Ovary (tissue), 9 donors: ENCODE results near the gene LHX4. TPM values are rescaled to one million over a fixed set of nuclear protein-coding genes. Genes with fewer than 3 reads are reported as not detected.

Source experiments
- DNase-seq, 5 donors: peaks; one replicate each; pipeline ENCODE4 v3.0.0-alpha.2; 2019 to 2020
- H3K27ac ChIP-seq, 2 donors: fragments of 200-600 bp; one replicate each; pipeline versions ENCODE4 v1.5.1 to v1.8.0; 2019 to 2022
- H3K27me3 ChIP-seq: fragments of 200-600 bp; one replicate; pipeline ENCODE4 v1.8.0; 2022
- H3K36me3 ChIP-seq: fragments of 200-600 bp; sonication (generic); one replicate; pipeline ENCODE4 v1.5.1; 2019
- H3K4me1 ChIP-seq: one replicate; pipeline ENCODE4 v1.8.1; 2013; ENCODE audit warnings: mild to moderate bottlenecking, moderate library complexity; ENCODE audit not compliant: insufficient read depth
- H3K4me3 ChIP-seq: fragments of 200-600 bp; sonication (generic); one replicate; pipeline ENCODE4 v1.5.1; 2017
- H3K9me3 ChIP-seq, 2 donors: fragments of 200-600 bp in 1 of 2; sonication (generic) in 1 of 2; one replicate each; pipeline versions ENCODE4 v1.5.1 to v1.8.1; 2013 to 2019; ENCODE audit warnings: mild to moderate bottlenecking in 1 of 2, moderate library complexity in 1 of 2
- EP300 ChIP-seq: sonication (generic); formaldehyde crosslinking; IDR thresholded peaks from one replicate; pipeline ENCODE4 v1.6.1; 2017; ENCODE audit warnings: antibody characterized with exemption
- POLR2A ChIP-seq: fragments of 450-650 bp; IDR thresholded peaks from one replicate; pipeline ENCODE4 v1.6.1; 2017; ENCODE audit warnings: antibody characterized with exemption, mild to moderate bottlenecking, moderate library complexity
- WGBS, 3 donors: extraction: QIAGEN DNeasy Blood & Tissue Kit in 1 of 3; methylation state at CpG; one replicate each; pipeline versions ENCODE4 v1.1.5 to v1.1.7; 2013 to 2017; 5-methylcytosine and 5-hydroxymethylcytosine counted together
- intact Hi-C, 4 donors: fragments of 100-400 bp; cut with DNase I; formaldehyde crosslinking; loops; one replicate each; pipeline versions ENCODE4 v1.11.0 to v1.15.1; 2022 to 2023
- polyA plus RNA-seq, 2 donors: library from polyadenylated mRNA; stranded (reverse); fragments of 200-250 nt in 1 of 2; fragments of 350-450 nt in 1 of 2; fragmentation: Illumina TruSeq in 1 of 2; extraction: RNeasy Lipid Tissue Mini Kit (QIAGEN cat#74804) in 1 of 2; gene quantifications; one replicate each; pipeline ENCODE4 v1.2.3, GENCODE V29; 2013 to 2014
- total RNA-seq, 7 donors: library from RNA; depleted of rRNA in 2 of 7; stranded (reverse); fragments of >200 nt in 2 of 7; fragmentation: NEBNext Ultra II Directional in 3 of 7; extraction: Animal tissue kit (Norgen Biotek cat#: 25700) in 3 of 7; gene quantifications; one replicate each; pipeline versions ENCODE4 v1.1.0 to v1.2.4, GENCODE V29; 2016 to 2023
- TF ChIP-seq, protein P1 (sequence below), 3 donors: fragments of 450-650 bp in 2 of 3; fragments of 200-600 bp in 1 of 3; IDR thresholded peaks; one replicate each; pipeline versions ENCODE4 v1.5.1 to v1.8.0; 2016 to 2022; ENCODE audit warnings: antibody characterized with exemption in 3 of 3, mild to moderate bottlenecking in 1 of 3
- donor health status: DM: no; HTN: no; CAD: no; lungs with moderate emphysema.
- donor health status: DM: no; HTN: no; CAD: no.
- donor health status: Bipolar disorder and iron deficiency.
- donor health status: DM: yes; HTN: yes; CAD: no.
- donor health status: DM: no; HTN: no; CAD: no.
- donor health status: DM: yes; HTN: yes; CAD: no.

Gene LHX4
- total and polyA plus RNA-seq, 9 donors: 0.05 to 0.10 TPM; not detected in 7

- TF ChIP-seq EP300 (no peak), POLR2A (no peak)
- TF ChIP-seq, protein P1, sequence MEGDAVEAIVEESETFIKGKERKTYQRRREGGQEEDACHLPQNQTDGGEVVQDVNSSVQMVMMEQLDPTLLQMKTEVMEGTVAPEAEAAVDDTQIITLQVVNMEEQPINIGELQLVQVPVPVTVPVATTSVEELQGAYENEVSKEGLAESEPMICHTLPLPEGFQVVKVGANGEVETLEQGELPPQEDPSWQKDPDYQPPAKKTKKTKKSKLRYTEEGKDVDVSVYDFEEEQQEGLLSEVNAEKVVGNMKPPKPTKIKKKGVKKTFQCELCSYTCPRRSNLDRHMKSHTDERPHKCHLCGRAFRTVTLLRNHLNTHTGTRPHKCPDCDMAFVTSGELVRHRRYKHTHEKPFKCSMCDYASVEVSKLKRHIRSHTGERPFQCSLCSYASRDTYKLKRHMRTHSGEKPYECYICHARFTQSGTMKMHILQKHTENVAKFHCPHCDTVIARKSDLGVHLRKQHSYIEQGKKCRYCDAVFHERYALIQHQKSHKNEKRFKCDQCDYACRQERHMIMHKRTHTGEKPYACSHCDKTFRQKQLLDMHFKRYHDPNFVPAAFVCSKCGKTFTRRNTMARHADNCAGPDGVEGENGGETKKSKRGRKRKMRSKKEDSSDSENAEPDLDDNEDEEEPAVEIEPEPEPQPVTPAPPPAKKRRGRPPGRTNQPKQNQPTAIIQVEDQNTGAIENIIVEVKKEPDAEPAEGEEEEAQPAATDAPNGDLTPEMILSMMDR (IDR thresholded peaks at IDR 0.05): no peak
- 93 to 96% (median 95%) methylated on average over 10 of the region's 10 CpGs for WGBS, 3 donors
- no peak overlapping the region for H3K27ac ChIP-seq
- peak in 1 of 5 donors; percentile 23 for DNase-seq
- intact Hi-C loops: loop anchor here in 3 of 4 donors (10.0 kb wide), 3 partner anchors 109 to 479 kb away; no protein-coding TSS in a partner anchor
- H3K9me3 ChIP-seq: no peaks in the 10 kb centered on the region
- H3K4me3 ChIP-seq: no peak overlapping the region
- no peaks in the 10 kb centered on the region for H3K27me3 ChIP-seq
- H3K36me3 ChIP-seq: no peaks in the 10 kb centered on the region
- H3K4me1 ChIP-seq: no peaks in the 10 kb centered on the region
Measured at GRCh38 chr1:180183426-180183825, 46.6 kb upstream of the LHX4 start.

- TF ChIP-seq POLR2A (no peak), EP300 (no peak)
- TF ChIP-seq, protein P1 (IDR thresholded peaks at IDR 0.05): no peak
Measured at GRCh38 chr1:180184041-180184440, 46.0 kb upstream of the LHX4 start.

GRCh38 chr1:180185281-180185680, 44.8 kb upstream of the LHX4 start:
- TF ChIP-seq, protein P1 (IDR thresholded peaks at IDR 0.05): no peak
- TF ChIP-seq POLR2A (no peak), EP300 (no peak)
- intact Hi-C loops: loop anchor here in 3 of 4 donors (10.0 kb wide), 3 partner anchors 110 to 480 kb away; no protein-coding TSS in a partner anchor
- 77 to 92% (median 84%) methylated on average over 5 of the region's 5 CpGs for WGBS, 3 donors
- H3K27ac ChIP-seq: no peak overlapping the region
- H3K4me3 ChIP-seq: no peak overlapping the region
- no peaks in the 10 kb centered on the region for H3K4me1 ChIP-seq
- no peaks in the 10 kb centered on the region for H3K36me3 ChIP-seq
- peak in 1 of 5 donors; percentile 19 for DNase-seq
- H3K9me3 ChIP-seq: no peaks in the 10 kb centered on the region
- H3K27me3 ChIP-seq: no peaks in the 10 kb centered on the region

More at GRCh38 chr1:180184041-180184440, 46.0 kb upstream of the LHX4 start:
- H3K9me3 ChIP-seq: no peaks in the 10 kb centered on the region
- H3K36me3 ChIP-seq: no peaks in the 10 kb centered on the region
- 92 to 93% (median 93%) methylated on average over 9 of the region's 9 CpGs for WGBS, 3 donors
- intact Hi-C loops: loop anchor here in 3 of 4 donors (10.0 kb wide), 3 partner anchors 109 to 479 kb away; no protein-coding TSS in a partner anchor
- peak in 1 of 5 donors; percentile 10 for DNase-seq
- H3K27me3 ChIP-seq: no peaks in the 10 kb centered on the region
- H3K4me3 ChIP-seq: no peak overlapping the region
- H3K27ac ChIP-seq: no peak overlapping the region
- no peaks in the 10 kb centered on the region for H3K4me1 ChIP-seq

- TF ChIP-seq EP300: no peak
- TF ChIP-seq, protein P1 (IDR thresholded peaks at IDR 0.05): no peak
- TF ChIP-seq POLR2A: no peak
- Histone ChIP-seq H3K27ac (no peak overlapping the region), H3K27me3 (no peaks in the 10 kb centered on the region), H3K9me3 (no peaks in the 10 kb centered on the region), H3K36me3 (no peaks in the 10 kb centered on the region), H3K4me3 (no peak overlapping the region), H3K4me1 (no peaks in the 10 kb centered on the region)
- intact Hi-C loops: loop anchor here in 3 of 4 donors (10.0 kb wide), 3 partner anchors 111 to 481 kb away; no protein-coding TSS in a partner anchor
- peak in 1 of 5 donors; percentile 24 for DNase-seq
- 87 to 90% (median 89%) methylated on average over 9 of the region's 9 CpGs for WGBS, 3 donors
Measured at GRCh38 chr1:180185971-180186645, 44.0 kb upstream of the LHX4 start.
